PC-9 (cell line): ENCODE data around the gene SLC37A2.

Source experiments
- EZH2 ChIP-seq: fragments of 200-600 bp; sonication (generic); IDR thresholded peaks from 2 replicates; pipeline ENCODE4 v1.8.0; 2017; ENCODE audit warnings: antibody characterized with exemption, low read depth
- TF ChIP-seq, protein P1 (sequence below): fragments of 200-600 bp; sonication (generic); conservative IDR thresholded peaks from 2 replicates; pipeline ENCODE4 v1.6.1; 2017; ENCODE audit warnings: mixed run types, antibody characterized with exemption, mild to moderate bottlenecking, moderate library complexity

- TF ChIP-seq, protein P1, sequence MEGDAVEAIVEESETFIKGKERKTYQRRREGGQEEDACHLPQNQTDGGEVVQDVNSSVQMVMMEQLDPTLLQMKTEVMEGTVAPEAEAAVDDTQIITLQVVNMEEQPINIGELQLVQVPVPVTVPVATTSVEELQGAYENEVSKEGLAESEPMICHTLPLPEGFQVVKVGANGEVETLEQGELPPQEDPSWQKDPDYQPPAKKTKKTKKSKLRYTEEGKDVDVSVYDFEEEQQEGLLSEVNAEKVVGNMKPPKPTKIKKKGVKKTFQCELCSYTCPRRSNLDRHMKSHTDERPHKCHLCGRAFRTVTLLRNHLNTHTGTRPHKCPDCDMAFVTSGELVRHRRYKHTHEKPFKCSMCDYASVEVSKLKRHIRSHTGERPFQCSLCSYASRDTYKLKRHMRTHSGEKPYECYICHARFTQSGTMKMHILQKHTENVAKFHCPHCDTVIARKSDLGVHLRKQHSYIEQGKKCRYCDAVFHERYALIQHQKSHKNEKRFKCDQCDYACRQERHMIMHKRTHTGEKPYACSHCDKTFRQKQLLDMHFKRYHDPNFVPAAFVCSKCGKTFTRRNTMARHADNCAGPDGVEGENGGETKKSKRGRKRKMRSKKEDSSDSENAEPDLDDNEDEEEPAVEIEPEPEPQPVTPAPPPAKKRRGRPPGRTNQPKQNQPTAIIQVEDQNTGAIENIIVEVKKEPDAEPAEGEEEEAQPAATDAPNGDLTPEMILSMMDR, result no peak
- TF ChIP-seq EZH2, result no peak
Observed at GRCh38 chr11:125071435-125071834, 8.3 kb downstream of the SLC37A2 start.
